HG02840 (cell line): Measurements from ENCODE around the gene TBC1D21.

Experiments
- ATAC-seq: cut with Tn5 transposase; IDR thresholded peaks from one replicate; pipeline ENCODE4 v1.9.1; 2021; ENCODE audit warnings: mild to moderate bottlenecking, moderate library complexity, moderate number of reproducible peaks; ENCODE audit not compliant: unreplicated experiment, low FRiP score

TBC1D21 gene

DNA sequence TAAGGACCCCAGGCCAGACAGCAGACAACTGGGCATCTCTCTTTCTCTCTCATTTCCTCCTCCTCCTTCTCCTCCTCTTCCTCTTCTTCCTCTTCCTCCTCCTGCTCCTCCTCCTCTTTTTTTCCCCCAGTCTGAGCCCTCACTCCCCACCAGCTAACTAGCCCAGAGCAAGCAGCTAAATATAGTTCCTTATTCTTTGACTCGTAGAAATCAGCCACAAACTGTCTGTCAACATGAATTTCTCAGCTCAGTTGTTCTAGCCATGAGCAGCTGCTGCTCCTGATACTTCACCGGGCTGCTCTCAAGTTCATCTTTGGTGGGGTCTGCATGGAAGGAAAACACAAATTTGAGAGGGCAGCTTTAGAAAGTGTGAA lies 33.7 kb downstream of the TBC1D21 start:
- no peak for ATAC-seq

DNA sequence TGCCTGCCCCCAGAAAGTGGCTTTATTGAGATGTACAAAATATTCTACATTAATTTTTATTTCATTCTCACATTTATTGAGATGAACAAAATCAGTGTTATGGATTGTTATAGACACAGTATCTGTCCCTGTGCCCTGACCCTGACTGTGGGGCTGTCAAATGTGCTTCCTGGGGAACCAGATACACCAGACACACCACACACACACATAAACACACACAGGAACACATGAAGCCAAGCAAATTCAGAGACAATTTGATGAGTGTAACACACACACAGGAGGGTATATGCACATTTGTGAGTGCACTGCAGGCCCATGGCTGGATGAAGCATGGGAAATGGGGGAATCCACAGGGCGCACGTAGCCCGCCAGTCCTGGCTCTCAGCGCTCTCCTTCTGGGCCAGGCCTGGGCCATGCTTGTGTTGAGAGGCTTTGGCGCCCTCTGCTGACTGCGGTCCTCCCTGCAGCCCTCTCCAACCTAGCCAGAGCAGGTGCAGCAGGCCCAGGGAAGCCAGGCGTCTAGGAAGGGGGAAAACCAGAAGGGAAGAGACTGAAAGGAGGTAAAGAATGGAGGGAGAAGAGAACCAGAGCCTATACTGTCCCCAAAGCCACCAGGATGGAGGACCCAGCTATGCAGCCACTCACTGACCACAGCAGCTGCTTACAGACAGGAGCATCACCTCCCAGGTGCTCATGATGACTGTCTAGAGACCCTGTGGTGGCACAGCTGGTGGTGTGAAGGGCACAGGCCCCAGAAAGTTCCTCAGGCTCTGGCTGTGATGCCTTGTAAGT lies 34.9 kb downstream of the TBC1D21 start:
- no peak for ATAC-seq

- no peak for ATAC-seq
Observed at GRCh38 chr15:73908822-73909122, 35.4 kb downstream of the TBC1D21 start.

- no peak for ATAC-seq
Observed at GRCh38 chr15:73909651-73910050, 36.3 kb downstream of the TBC1D21 start.

GRCh38 chr15:73910522-73911303 lies 37.3 kb downstream of the TBC1D21 start:
- no peak for ATAC-seq

DNA sequence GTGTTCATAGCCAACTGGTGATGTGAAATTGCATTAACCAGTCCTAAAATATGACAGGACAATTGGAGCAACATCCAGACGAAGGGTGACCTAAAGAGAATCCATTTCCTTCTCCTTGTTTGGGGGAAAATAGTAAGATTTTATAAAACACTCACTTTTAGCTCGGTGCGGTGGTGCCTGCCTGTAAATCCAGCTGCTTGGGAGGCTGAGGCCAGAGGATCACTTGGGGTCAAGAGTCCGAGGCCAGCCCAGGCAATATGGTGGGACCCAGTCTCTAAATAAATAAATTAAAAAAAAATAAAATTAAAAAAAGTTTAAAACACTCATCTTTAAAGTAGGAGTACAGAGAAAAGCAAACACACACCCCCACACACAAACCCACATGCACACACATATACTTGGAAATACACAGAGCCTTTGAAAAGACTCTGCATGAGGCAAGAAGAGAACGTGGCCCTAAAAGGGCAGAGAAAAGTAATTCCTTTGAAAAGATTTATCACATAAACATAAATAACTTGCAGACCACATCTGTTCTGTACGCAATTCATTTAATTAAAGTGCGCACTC lies 38.7 kb downstream of the TBC1D21 start:
- no peak for ATAC-seq

GRCh38 chr15:73914145-73914544 lies 40.8 kb downstream of the TBC1D21 start:
- ATAC-seq = no peak

DNA sequence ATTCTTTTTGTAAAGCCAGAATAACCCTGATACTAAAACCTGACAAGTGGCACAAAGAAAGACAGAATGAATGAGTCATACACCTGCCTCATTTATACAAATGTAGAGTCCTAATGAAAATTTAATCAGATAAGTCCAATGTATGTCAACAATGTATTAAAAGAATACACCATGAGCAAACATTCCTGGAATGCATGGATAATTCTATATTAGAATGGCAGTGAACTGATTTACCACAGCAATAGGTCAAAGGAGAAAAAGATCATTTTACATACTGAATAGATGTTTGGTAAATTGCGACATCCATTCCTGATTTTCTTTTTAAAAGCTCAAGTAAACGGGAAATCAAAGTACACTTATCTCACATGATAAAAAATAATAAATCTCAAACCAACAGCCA lies 41.7 kb downstream of the TBC1D21 start:
- no peak for ATAC-seq

DNA sequence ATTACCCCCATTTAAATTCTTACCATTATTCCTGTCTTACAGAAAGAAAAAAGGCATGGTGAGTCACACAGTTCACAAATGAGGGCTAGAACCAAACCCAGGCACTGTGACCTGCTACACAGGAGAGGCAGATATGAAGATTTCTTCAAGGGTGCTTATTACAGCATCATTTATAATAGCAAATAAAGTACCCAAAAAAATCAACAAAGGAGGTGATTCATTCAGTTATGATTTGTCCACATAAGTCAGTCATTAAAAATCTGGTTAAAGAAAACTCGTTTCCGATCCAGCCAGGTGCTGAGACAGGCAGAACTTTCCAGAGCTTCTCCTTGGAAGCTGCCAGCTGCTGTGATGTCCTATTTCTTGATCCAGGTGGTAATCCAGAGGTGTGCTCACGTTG lies 45.4 kb downstream of the TBC1D21 start:
- ATAC-seq = no peak

- no peak for ATAC-seq
Observed at GRCh38 chr15:73919706-73920105, 46.3 kb downstream of the TBC1D21 start.

- ATAC-seq = no peak
Observed at GRCh38 chr15:73921254-73921925, 48.0 kb downstream of the TBC1D21 start.

DNA sequence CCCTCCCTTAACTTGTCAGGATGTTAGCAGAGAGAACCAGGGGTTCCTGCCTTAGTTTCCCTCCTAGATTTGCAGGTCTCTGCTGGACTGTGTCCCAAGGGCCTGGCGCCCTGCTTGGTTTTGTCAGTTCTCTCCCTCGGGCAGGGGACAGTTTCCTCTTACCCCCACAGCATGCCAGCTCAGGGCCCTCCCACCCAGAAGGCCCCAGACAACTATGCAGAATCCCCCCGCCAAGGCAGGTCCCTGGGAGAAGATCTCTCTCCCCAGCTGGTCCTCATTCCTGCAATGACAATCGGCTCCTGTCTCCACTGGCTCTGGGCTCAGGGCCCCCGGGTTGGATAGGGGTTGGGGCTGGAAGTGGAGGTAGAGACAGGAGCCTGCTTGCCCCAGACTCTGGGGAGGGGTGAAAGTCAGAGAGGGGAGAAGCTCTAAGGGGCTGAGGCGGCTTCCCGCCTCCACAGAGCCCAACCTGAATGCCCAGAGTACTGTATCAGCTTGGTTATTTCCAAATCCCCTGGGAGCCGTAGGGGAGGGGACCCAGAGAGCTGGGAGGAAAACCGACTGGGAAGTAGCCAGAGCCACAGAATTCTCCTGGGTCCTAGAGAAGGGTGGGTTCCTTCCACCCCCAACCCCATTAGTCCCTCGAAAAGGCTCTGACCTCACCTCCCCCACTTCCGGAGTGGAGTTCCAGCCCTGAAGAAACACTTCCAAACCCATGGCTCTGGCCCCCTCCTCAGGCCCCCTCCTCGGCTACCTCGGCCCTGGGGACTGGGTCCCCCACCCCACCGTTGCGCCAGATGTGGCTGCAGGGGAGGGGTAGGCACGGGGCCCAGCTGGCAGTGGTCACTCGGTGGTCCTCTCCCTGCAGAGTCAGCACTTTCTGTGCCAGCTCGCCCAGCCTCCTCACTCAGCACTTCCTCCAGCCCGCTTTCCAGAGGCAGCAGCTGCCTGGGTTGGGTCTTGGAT lies 49.1 kb downstream of the TBC1D21 start:
- ATAC-seq = no peak

DNA sequence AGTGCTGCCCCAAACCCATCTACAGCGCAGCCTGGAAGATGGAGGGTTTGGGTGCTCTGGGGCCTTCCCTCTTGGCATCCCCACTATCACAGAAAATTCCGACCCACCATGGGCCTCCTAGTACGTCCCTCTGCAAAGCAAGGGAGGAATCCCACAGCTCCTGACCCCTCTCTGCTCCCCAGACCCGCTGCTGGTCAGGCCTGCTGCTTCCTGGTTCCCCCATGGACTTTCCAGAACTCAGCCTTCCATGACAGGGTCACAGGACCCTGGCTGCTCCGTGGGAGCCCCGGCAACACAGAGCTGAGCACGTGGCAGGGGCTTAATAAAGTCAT lies 49.8 kb downstream of the TBC1D21 start:
- no peak for ATAC-seq

- ATAC-seq = no peak
Observed at GRCh38 chr15:73923488-73924164, 50.3 kb downstream of the TBC1D21 start.

DNA sequence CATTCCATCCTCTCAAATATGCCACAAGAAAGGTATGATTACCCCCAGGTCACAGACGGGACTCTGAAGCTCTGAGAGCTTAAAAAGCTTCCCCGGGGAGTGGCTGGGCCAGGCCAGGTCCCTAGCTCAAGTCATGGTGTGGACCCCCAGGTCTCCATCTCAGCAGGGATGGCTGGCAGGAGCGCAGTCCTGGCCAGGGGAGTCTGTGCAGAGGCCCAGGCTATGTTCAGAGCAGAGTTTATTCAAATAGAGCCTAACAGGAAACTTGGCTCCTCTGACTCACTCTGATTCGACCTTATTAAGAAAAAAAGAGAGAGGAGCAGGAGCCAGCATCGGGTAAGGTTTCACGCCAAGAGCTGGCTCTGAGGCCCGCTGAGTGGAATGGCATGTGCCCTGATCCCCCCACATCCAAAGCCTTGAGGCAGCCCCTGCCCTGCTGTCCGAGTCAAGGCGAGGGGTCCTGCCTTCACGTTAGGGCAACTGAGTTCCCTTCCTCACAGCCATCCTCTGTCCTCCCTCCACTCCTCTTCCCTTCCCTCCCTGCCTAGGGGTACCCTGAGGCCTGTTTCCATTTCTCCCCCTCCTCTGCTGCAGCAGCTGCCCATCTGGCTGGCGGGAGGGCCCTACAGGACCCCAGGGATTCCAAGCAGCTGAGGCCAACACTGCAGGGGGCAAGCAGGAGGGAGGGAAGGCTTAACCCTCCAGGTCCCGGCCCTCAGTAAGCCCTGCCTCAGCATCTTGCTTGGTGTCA lies 51.0 kb downstream of the TBC1D21 start:
- ATAC-seq = no peak

- no peak for ATAC-seq
Observed at GRCh38 chr15:73925848-73926218, 52.5 kb downstream of the TBC1D21 start.

- no peak for ATAC-seq
Observed at GRCh38 chr15:73926219-73927002, 53.0 kb downstream of the TBC1D21 start, which contains the start of gene LOXL1. Gene LOXL1, plus strand, starts transcription at chr15:73926462. Its CDS starts 322 bp downstream, at chr15:73926784.

DNA sequence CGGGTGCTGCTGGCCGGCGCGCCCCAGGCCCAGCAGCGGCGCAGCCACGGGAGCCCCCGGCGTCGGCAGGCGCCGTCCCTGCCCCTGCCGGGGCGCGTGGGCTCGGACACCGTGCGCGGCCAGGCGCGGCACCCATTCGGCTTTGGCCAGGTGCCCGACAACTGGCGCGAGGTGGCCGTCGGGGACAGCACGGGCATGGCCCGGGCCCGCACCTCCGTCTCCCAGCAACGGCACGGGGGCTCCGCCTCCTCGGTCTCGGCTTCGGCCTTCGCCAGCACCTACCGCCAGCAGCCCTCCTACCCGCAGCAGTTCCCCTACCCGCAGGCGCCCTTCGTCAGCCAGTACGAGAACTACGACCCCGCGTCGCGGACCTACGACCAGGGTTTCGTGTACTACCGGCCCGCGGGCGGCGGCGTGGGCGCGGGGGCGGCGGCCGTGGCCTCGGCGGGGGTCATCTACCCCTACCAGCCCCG lies 53.7 kb downstream of the TBC1D21 start:
- ATAC-seq = no peak
